Body of pancreas (tissue), 4 donors: ENCODE data around the gene ELF1. TPM values are rescaled to one million over a fixed set of nuclear protein-coding genes. Genes with fewer than 3 reads are reported as not detected.

Source experiments
- ATAC-seq: fragments of 150-250 bp; one replicate; pipeline ENCODE4 v1.9.1; 2016
- DNase-seq, 4 donors: peaks; one replicate each; pipeline ENCODE4 v3.0.0-alpha.2; 2019
- H3K27ac ChIP-seq, 4 donors: fragments of 200-600 bp; sonication (generic); 1 replicate in 3 of 4; 2 replicates in 1 of 4; pipeline versions ENCODE4 v1.5.1 to v1.6.1; 2016 to 2019; ENCODE audit warnings: mild to moderate bottlenecking in 1 of 4, mixed read lengths in 1 of 4, moderate library complexity in 1 of 4
- H3K27me3 ChIP-seq, 2 donors: fragments of 200-600 bp; sonication (generic); one replicate each; pipeline ENCODE4 v1.6.0; 2016; ENCODE audit warnings: mild to moderate bottlenecking in 1 of 2
- H3K36me3 ChIP-seq, 2 donors: fragments of 200-600 bp; sonication (generic); replicated peaks in 1 of 2; 2 replicates each; pipeline ENCODE4 v1.5.1; 2016; ENCODE audit warnings: low read depth in 2 of 2; ENCODE audit not compliant: insufficient read depth in 1 of 2
- H3K4me1 ChIP-seq: fragments of 200-600 bp; sonication (generic); one replicate; pipeline ENCODE4 v1.6.0; 2016
- H3K4me3 ChIP-seq, 2 donors: fragments of 200-600 bp; sonication (generic); 1 replicate in 1 of 2; 2 replicates in 1 of 2; pipeline ENCODE4 v1.5.1; 2016 to 2019
- H3K9me3 ChIP-seq, 3 donors: fragments of 200-600 bp; sonication (generic); 1 replicate in 2 of 3; 2 replicates in 1 of 3; pipeline ENCODE4 v1.5.1; 2016
- POLR2A ChIP-seq, 3 donors: fragments of 450-650 bp; IDR thresholded peaks; one replicate each; pipeline ENCODE4 v1.6.1; 2016; ENCODE audit warnings: antibody characterized with exemption in 3 of 3, mild to moderate bottlenecking in 2 of 3
- WGBS, 2 donors: methylation state at CpG; one replicate each; pipeline ENCODE4 v1.1.5; 2017; 5-methylcytosine and 5-hydroxymethylcytosine counted together
- intact Hi-C: fragments of 100-400 bp; cut with DNase I; formaldehyde crosslinking; loops from one replicate; pipeline ENCODE4 v1.15.1; 2023
- total RNA-seq, 2 donors: library from RNA; depleted of rRNA; stranded (reverse); fragments of >200 nt; gene quantifications; one replicate each; pipeline ENCODE4 v1.1.0, GENCODE V29; 2016
- TF ChIP-seq, protein P1 (sequence below), 7 experiments: fragments of 450-650 bp in 4 of 7; fragments of 200-600 bp in 3 of 7; sonication (generic) in 3 of 7; IDR thresholded peaks; one replicate each; pipeline ENCODE4 v1.5.1; 2016 to 2019; ENCODE audit warnings: antibody characterized with exemption in 7 of 7

ELF1 gene
- total RNA-seq, 2 donors from 2014 or later = 40.5 to 61.7 TPM

GRCh38 chr13:41017159-41017558, 2.0 kb downstream of the ELF1 start:
- WGBS, 2 donors = 8 to 10% methylated on average over 2 of the region's 2 CpGs
- Histone ChIP-seq H3K27ac (peak overlapping the region; percentile 56 to 95 (median 88)), H3K4me1 (peaks cover 64% of the 10 kb centered on the region), H3K9me3 (no peaks in the 10 kb centered on the region), H3K36me3 (no peaks in the 10 kb centered on the region), H3K27me3 (no peaks in the 10 kb centered on the region), H3K4me3 (no peak overlapping the region)
- DNase-seq = peak in 3 of 4 donors; percentile 40 to 52 (median 50)
- no peak for ATAC-seq
- peak in 1 of 3 donors; percentile 26 for TF ChIP-seq POLR2A (IDR thresholded peaks at IDR 0.05)
- TF ChIP-seq, protein P1, sequence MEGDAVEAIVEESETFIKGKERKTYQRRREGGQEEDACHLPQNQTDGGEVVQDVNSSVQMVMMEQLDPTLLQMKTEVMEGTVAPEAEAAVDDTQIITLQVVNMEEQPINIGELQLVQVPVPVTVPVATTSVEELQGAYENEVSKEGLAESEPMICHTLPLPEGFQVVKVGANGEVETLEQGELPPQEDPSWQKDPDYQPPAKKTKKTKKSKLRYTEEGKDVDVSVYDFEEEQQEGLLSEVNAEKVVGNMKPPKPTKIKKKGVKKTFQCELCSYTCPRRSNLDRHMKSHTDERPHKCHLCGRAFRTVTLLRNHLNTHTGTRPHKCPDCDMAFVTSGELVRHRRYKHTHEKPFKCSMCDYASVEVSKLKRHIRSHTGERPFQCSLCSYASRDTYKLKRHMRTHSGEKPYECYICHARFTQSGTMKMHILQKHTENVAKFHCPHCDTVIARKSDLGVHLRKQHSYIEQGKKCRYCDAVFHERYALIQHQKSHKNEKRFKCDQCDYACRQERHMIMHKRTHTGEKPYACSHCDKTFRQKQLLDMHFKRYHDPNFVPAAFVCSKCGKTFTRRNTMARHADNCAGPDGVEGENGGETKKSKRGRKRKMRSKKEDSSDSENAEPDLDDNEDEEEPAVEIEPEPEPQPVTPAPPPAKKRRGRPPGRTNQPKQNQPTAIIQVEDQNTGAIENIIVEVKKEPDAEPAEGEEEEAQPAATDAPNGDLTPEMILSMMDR (IDR thresholded peaks at IDR 0.05) = no peak
- intact Hi-C loops = no loop called here

DNA sequence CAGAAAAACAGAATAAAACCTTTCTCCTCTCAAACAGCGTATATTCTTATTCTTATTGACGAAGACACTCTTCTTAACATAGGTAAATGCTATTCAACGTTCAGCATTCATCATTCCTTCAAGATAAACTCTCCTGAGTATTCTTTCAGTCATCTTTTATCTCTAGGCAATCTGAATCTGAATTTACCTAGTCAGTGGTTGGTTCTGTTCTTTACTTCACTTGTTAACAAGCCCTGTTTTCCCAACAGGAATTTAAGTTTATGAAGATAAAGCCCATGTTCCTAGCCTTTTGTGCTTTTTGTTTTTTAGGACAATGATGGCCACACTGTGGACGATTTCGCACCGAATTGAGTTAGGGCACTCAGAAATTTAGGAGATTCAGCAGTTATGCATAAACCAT, 3.2 kb downstream of the ELF1 start:
- Histone ChIP-seq H3K27me3 (no peaks in the 10 kb centered on the region), H3K4me1 (peaks cover 65% of the 10 kb centered on the region), H3K36me3 (no peaks in the 10 kb centered on the region), H3K27ac (peak overlapping the region in 2 of 4 donors; percentile 2 to 17), H3K4me3 (no peak overlapping the region), H3K9me3 (no peaks in the 10 kb centered on the region)
- ATAC-seq (no peak), DNase-seq (no peak)
- intact Hi-C loops = no loop called here
- WGBS, 2 donors = 69 to 81% methylated on average over 6 of the region's 6 CpGs
- TF ChIP-seq POLR2A (IDR thresholded peaks at IDR 0.05) = no peak
- TF ChIP-seq, protein P1 (IDR thresholded peaks at IDR 0.05) = no peak

DNA sequence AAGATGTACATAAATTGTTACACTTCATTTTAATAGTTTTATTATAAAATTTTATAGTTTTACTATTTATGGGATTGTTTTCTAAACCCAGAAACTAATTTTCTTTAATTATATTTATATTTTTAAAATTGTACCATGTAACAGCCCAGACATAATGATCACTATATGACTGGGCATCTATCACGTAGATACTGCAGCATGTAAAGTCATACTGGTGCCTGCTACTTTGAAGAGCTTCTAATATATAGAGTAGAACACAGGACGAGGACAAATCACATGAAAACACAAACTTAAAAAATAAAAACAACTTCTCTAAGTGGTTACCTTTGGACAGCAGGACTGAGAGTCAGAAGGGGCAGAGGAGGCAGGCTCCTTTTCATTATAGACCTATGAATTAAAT, 5.3 kb downstream of the ELF1 start:
- no peaks in the 10 kb centered on the region for H3K9me3 ChIP-seq
- no peaks in the 10 kb centered on the region for H3K27me3 ChIP-seq
- no peak for DNase-seq
- no peak overlapping the region for H3K4me3 ChIP-seq
- no peaks in the 10 kb centered on the region for H3K36me3 ChIP-seq
- whole genome bisulfite sequencing, 2 donors = 78 to 85% methylated on average over 2 of the region's 2 CpGs
- peaks cover 54% of the 10 kb centered on the region for H3K4me1 ChIP-seq
- no peak for ATAC-seq
- TF ChIP-seq, protein P1 (IDR thresholded peaks at IDR 0.05) = no peak
- no peak for TF ChIP-seq POLR2A (IDR thresholded peaks at IDR 0.05)
- intact Hi-C loops = no loop called here
- H3K27ac ChIP-seq = no peak overlapping the region

- 79 to 94% methylated on average over 2 of the region's 2 CpGs for WGBS, 2 donors
- ATAC-seq = no peak
- H3K9me3 ChIP-seq = no peaks in the 10 kb centered on the region
- H3K4me3 ChIP-seq = no peak overlapping the region
- DNase-seq = no peak
- H3K27ac ChIP-seq = no peak overlapping the region
- TF ChIP-seq, protein P1 (IDR thresholded peaks at IDR 0.05) = no peak
- no peak for TF ChIP-seq POLR2A (IDR thresholded peaks at IDR 0.05)
- H3K27me3 ChIP-seq = no peaks in the 10 kb centered on the region
- intact Hi-C loops = no loop called here
- H3K36me3 ChIP-seq = no peaks in the 10 kb centered on the region
- H3K4me1 ChIP-seq = peaks cover 64% of the 10 kb centered on the region
Observed at GRCh38 chr13:41012536-41012935, 6.6 kb downstream of the ELF1 start.

DNA sequence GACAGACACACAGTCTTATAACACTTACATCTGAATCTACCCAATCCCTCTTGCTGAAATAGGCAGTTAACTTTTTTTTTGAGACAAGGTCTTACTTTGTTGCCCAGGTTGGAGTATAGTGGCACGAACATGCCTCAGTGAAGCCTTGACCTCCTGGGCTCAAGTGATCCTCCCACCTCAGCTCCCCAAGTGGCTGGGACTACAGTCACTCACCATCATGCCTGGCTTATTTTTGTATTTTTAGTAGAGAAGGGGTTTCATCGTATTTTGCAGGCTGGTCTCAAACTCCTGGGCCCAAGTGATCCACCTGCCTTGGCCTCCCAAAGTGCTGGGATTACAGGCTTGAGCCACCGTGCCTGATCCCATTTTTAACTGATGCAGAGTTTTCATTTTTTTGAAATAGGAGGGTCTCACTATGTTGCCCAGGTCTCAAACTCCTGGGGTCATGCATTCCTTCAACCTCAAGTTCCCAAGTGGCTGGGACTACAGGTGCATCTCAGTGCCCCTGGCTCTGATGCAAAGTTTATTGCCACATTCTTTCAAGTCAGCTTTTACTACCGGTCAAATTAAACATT, 7.6 kb downstream of the ELF1 start:
- no peaks in the 10 kb centered on the region for H3K36me3 ChIP-seq
- no peaks in the 10 kb centered on the region for H3K9me3 ChIP-seq
- no peak overlapping the region for H3K4me3 ChIP-seq
- intact Hi-C loops = no loop called here
- WGBS, 2 donors = 41 to 56% methylated on average over 4 of the region's 4 CpGs
- no peaks in the 10 kb centered on the region for H3K27me3 ChIP-seq
- no peak for ATAC-seq
- peak overlapping the region; percentile 7 to 32 (median 12) for H3K27ac ChIP-seq
- peaks cover 64% of the 10 kb centered on the region for H3K4me1 ChIP-seq
- no peak for DNase-seq
- TF ChIP-seq POLR2A (IDR thresholded peaks at IDR 0.05) = no peak
- TF ChIP-seq, protein P1 (IDR thresholded peaks at IDR 0.05) = no peak
